Esophagus muscularis mucosa (tissue), 3 donors: ENCODE data around the gene RACGAP1.

ENCODE experiments used
- CTCF ChIP-seq, 3 experiments: fragments of 200-600 bp in 2 of 3; fragments of 450-650 bp in 1 of 3; sonication (generic) in 2 of 3; IDR thresholded peaks; one replicate each; pipeline ENCODE4 v1.5.1; 2017 to 2019; ENCODE audit warnings: antibody characterized with exemption in 3 of 3, mild to moderate bottlenecking in 2 of 3, moderate library complexity in 1 of 3
- POLR2A ChIP-seq: fragments of 450-650 bp; IDR thresholded peaks from one replicate; pipeline ENCODE4 v1.6.1; 2017; ENCODE audit warnings: antibody characterized with exemption, moderate library complexity, mild to moderate bottlenecking, low read depth

DNA sequence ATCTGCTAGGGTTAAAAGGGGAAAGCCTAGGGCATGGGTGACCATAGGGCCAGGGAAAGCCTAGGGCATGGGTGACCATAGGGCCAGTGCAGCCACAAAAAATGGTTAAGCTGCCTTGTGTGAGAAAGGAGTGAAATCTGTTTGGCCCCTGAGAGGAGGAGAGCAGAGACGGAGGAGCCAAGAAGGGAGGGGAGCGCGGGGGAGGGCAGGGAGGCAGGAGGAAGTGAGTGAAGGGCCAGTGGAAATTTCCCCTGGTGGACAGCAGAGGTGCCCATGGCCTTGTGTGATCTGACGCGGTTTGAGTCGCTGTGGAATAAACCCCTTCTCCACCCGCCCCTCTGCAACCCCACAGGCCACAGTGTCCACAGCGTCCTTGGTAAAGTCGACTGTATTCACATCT, 53.2 kb downstream of the RACGAP1 start:
- TF ChIP-seq POLR2A: no peak
- TF ChIP-seq CTCF (IDR thresholded peaks at IDR 0.05): no peak
